GM12878 (cell line): ENCODE results near the gene PRDM12. TPM values are rescaled to one million over a fixed set of nuclear protein-coding genes. Genes with fewer than 3 reads are reported as not detected.

Experiments
- ATAC-seq: fragments of 200-7000 bp; cut with Tn5 transposase; 3 replicates; pipeline ENCODE4 v1.9.1; 2020; ENCODE audit warnings: mild to moderate bottlenecking, moderate library complexity
- BruUV-seq: library from RNA; stranded (reverse); fragments of 400-500 nt; replicated peaks from 2 replicates; lab custom pipeline; 2021; lab: Mats Ljungman, UMichigan
- CTCF ChIA-PET: fragments of 300-600 bp; sonication (Branson Sonifier 250); formaldehyde crosslinking; extraction: SDS; loops from one replicate; lab custom pipeline; 2021; ENCODE audit warnings: inconsistent platforms; lab: Yijun Ruan, JAX
- POLR2A ChIA-PET: fragments of 350-600 bp; formaldehyde crosslinking; extraction: SDS; loops from one replicate; lab custom pipeline; 2021; ENCODE audit warnings: inconsistent platforms; lab: Charles Lee
- RAD21 ChIA-PET: fragments of 300-600 bp; sonication (Branson Sonifier 250); formaldehyde crosslinking; loops from one replicate; lab custom pipeline; 2023; ENCODE audit warnings: antibody characterized with exemption; ENCODE audit not compliant: unreplicated experiment; lab: Charles Lee
- SMC1A ChIA-PET: fragments of 300-600 bp; sonication (Branson Sonifier 250); formaldehyde crosslinking; loops from one replicate; lab custom pipeline; 2023; ENCODE audit not compliant: unreplicated experiment, uncharacterized antibody; lab: Charles Lee
- DNase-seq: peaks from one replicate; pipeline ENCODE4 v3.0.0-alpha.2; 2011; ENCODE audit warnings: low read depth, low spot score
- FAIRE-seq: peaks from 3 replicates; lab custom pipeline; 2011; peaks lifted over from hg19 to GRCh38; lab: Jason Lieb, UNC
- H2AFZ ChIP-seq: 2 replicates; pipeline ENCODE4 v1.6.0; 2011; ENCODE audit warnings: low read depth, low read length, control low read depth; ENCODE audit not compliant: control insufficient read depth
- H3K27ac ChIP-seq: 2 replicates; pipeline ENCODE4 v1.5.1; 2011; ENCODE audit warnings: control low read depth; ENCODE audit not compliant: control insufficient read depth, insufficient read depth
- H3K27me3 ChIP-seq, 2 experiments: replicated peaks in 1 of 2; 2 replicates each; pipeline versions ENCODE4 v1.6.0 to v1.6.1; 2011; ENCODE audit warnings: low read length in 1 of 2; ENCODE audit not compliant: control insufficient read depth in 2 of 2, insufficient read depth in 2 of 2
- H3K36me3 ChIP-seq, 2 experiments: 2 replicates each; pipeline ENCODE4 v1.5.1; 2011; ENCODE audit warnings: low read length in 1 of 2; ENCODE audit not compliant: control insufficient read depth in 2 of 2, insufficient read depth in 2 of 2
- H3K4me1 ChIP-seq: 2 replicates; pipeline ENCODE4 v1.6.1; 2011; ENCODE audit warnings: mild to moderate bottlenecking, low read length, moderate library complexity, mixed read lengths; ENCODE audit not compliant: control insufficient read depth, insufficient read depth
- H3K4me2 ChIP-seq: 2 replicates; pipeline ENCODE4 v1.6.0; 2011; ENCODE audit warnings: control low read depth; ENCODE audit not compliant: control insufficient read depth, insufficient read depth
- H3K4me3 ChIP-seq: fragments of 200-600 bp; sonication (generic); 2 replicates; pipeline ENCODE4 v1.5.1; 2016
- H3K79me2 ChIP-seq: 2 replicates; pipeline ENCODE4 v1.6.0; 2011; ENCODE audit warnings: low read length; ENCODE audit not compliant: control insufficient read depth, insufficient read depth
- H3K9ac ChIP-seq: 2 replicates; pipeline ENCODE4 v1.8.0; 2011; ENCODE audit warnings: low read length, control low read depth, mixed read lengths; ENCODE audit not compliant: control insufficient read depth, insufficient read depth
- H3K9me3 ChIP-seq: replicated peaks from 3 replicates; pipeline ENCODE4 v1.5.1; 2011; ENCODE audit warnings: mild to moderate bottlenecking, low read length; ENCODE audit not compliant: control insufficient read depth, insufficient read depth
- H4K20me1 ChIP-seq: 2 replicates; pipeline ENCODE4 v1.6.0; 2011; ENCODE audit not compliant: control insufficient read depth, insufficient read depth
- BMI1 ChIP-seq: fragments of 450-650 bp; IDR thresholded peaks from 2 replicates; pipeline ENCODE4 v1.6.1; 2016; ENCODE audit warnings: mild to moderate bottlenecking, moderate library complexity, borderline replicate concordance
- FOS ChIP-seq: IDR thresholded peaks from 3 replicates; pipeline ENCODE4 v1.6.1; 2011; ENCODE audit warnings: borderline replicate concordance; ENCODE audit not compliant: insufficient read length; ENCODE audit errors: extremely low read depth
- GATAD2B ChIP-seq: fragments of 450-650 bp; conservative IDR thresholded peaks from 2 replicates; pipeline ENCODE4 v1.6.1; 2017; ENCODE audit warnings: low read depth, mild to moderate bottlenecking, moderate library complexity
- MEF2B ChIP-seq: fragments of 450-650 bp; IDR thresholded peaks from 2 replicates; pipeline ENCODE4 v1.6.1; 2018; ENCODE audit warnings: mild to moderate bottlenecking, moderate library complexity; ENCODE audit not compliant: partially characterized antibody, poor library complexity, severe bottlenecking
- NFXL1 ChIP-seq: fragments of 450-650 bp; IDR thresholded peaks from 2 replicates; pipeline ENCODE4 v1.6.1; 2017; ENCODE audit warnings: antibody characterized with exemption, mild to moderate bottlenecking, borderline replicate concordance
- PAX8 ChIP-seq: fragments of 450-650 bp; IDR thresholded peaks from 2 replicates; pipeline ENCODE4 v1.6.1; 2017; ENCODE audit warnings: mild to moderate bottlenecking, moderate library complexity
- POU2F2 ChIP-seq: IDR thresholded peaks from 3 replicates; pipeline ENCODE4 v1.6.1; 2011; ENCODE audit warnings: low read depth, mild to moderate bottlenecking, low read length, borderline replicate concordance
- SMAD5 ChIP-seq: IDR thresholded peaks from 2 replicates; pipeline ENCODE4 v1.6.1; 2016; ENCODE audit warnings: antibody characterized with exemption, low read depth
- SPI1 ChIP-seq: IDR thresholded peaks from 2 replicates; pipeline ENCODE4 v1.6.1; 2011; ENCODE audit warnings: low read depth, mild to moderate bottlenecking, low read length, moderate library complexity, borderline replicate concordance; ENCODE audit not compliant: insufficient read depth
- STAT1 ChIP-seq: fragments of 450-650 bp; conservative IDR thresholded peaks from 2 replicates; pipeline ENCODE4 v1.6.1; 2014; ENCODE audit warnings: antibody characterized with exemption, mild to moderate bottlenecking
- TCF12 ChIP-seq: IDR thresholded peaks from 2 replicates; pipeline ENCODE4 v1.6.1; 2011; ENCODE audit warnings: low read depth, mild to moderate bottlenecking, low read length
- ZSCAN29 ChIP-seq: fragments of 450-650 bp; IDR thresholded peaks from 2 replicates; pipeline ENCODE4 v1.6.1; 2017; ENCODE audit warnings: mild to moderate bottlenecking, moderate library complexity
- WGBS: methylation state at CpG from one replicate; pipeline ENCODE4 v1.1.6; 2016; ENCODE audit warnings: low lambda C conversion rate; ENCODE audit not compliant: insufficient replicate concordance, insufficient coverage; ENCODE audit errors: missing lambda C conversion rate; 5-methylcytosine and 5-hydroxymethylcytosine counted together
- in situ Hi-C: fragments of 300-500 bp; cut with MboI; formaldehyde crosslinking; loops from 9 replicates; pipeline ENCODE4 v1.14.3; 2018; ENCODE audit warnings: mixed read lengths
- intact Hi-C: fragments of 100-400 bp; cut with micrococcal nuclease; formaldehyde crosslinking; loops from one replicate; pipeline ENCODE4 v1.14.2; 2022; ENCODE audit not compliant: unreplicated experiment
- polyA plus RNA-seq, 11 experiments: library from polyadenylated mRNA; depleted of rRNA in 4 of 11; unstranded in 6 of 11; stranded (reverse) in 5 of 11; fragments of >200 nt; fragmentation: Nextera tagmentation in 4 of 11; fragmentation: Illumina TruSeq in 1 of 11; extraction: Ambion mirVana in 4 of 11; extraction: Trizol in 1 of 11; gene quantifications; 1 replicate in 1 of 11; 2 replicates in 10 of 11; pipeline versions ENCODE4 v1.2.1 to v1.2.3, GENCODE V29; 2011 to 2016; ENCODE audit warnings: inconsistent platforms in 2 of 11, missing spikeins in 2 of 11, low read depth in 1 of 11
- total RNA-seq, 4 experiments: library from RNA; depleted of rRNA in 3 of 4; stranded (reverse); fragments of >200 nt in 3 of 4; fragmentation: Illumina TruSeq in 1 of 4; extraction: Trizol in 1 of 4; gene quantifications; 2 replicates each; pipeline versions ENCODE4 v1.2.1 to v1.2.3, GENCODE V29; 2013 to 2021
- TF ChIP-seq, protein P1 (sequence below): fragments of 450-650 bp; IDR thresholded peaks from 2 replicates; pipeline ENCODE4 v1.6.1; 2017; ENCODE audit warnings: mild to moderate bottlenecking, moderate library complexity
- TF ChIP-seq, protein P2 (sequence below): IDR thresholded peaks from 2 replicates; pipeline ENCODE4 v1.6.1; 2011; ENCODE audit warnings: borderline replicate concordance, low read depth, mild to moderate bottlenecking, moderate library complexity, mixed read lengths, low read length; ENCODE audit not compliant: insufficient read depth; ENCODE audit errors: extremely low read length
- TF ChIP-seq, protein P3 (sequence below): fragments of 450-650 bp; IDR thresholded peaks from 2 replicates; pipeline ENCODE4 v1.6.1; 2017; ENCODE audit warnings: borderline replicate concordance
- TF ChIP-seq, protein P4 (sequence below): fragments of 450-650 bp; IDR thresholded peaks from 2 replicates; pipeline ENCODE4 v1.6.1; 2016; ENCODE audit warnings: mild to moderate bottlenecking

PRDM12 gene
- total and polyA plus RNA-seq, 10 of the 15 experiments (the other 5 are each of a cell fraction or from before 2014, with no cell fraction given), result not detected

DNA sequence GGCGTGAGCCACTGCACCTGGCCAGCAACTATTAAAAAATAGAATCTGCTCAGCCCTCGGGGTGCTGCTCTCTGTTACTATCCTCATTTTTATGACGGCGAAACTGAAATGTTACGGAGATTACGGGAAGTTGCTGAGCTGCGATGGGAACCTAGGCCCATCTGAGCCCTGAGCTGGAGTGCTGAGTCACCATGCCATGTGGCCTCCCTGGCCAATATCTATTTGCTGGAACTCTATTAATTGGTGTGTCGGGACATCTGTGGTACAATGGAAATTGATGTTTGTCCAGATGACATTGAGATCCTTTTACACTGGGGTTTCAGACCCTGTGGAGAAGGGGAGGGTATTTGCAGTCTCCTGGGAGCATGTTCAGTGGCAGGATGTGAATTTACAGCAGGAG, 8.1 kb downstream of the PRDM12 start:
- H3K27me3 ChIP-seq, result peaks cover 0 to 4% of the 10 kb centered on the region in 2 experiments; a peak in 3 of 4 replicates
- no peaks in the 10 kb centered on the region for H3K9me3 ChIP-seq
- RAD21 ChIA-PET, result no interaction called here
- no peak overlapping the region for H3K4me2 ChIP-seq
- POLR2A ChIA-PET, result no interaction called here
- no peaks in the 10 kb centered on the region for H4K20me1 ChIP-seq
- DNase-seq, result no peak
- 69% methylated on average over 8 of the region's 8 CpGs for WGBS
- no peaks in the 10 kb centered on the region for H3K4me1 ChIP-seq
- H3K79me2 ChIP-seq, result no peaks in the 10 kb centered on the region
- no peak overlapping the region for H2AFZ ChIP-seq
- no peak for FAIRE-seq
- no peak overlapping the region for H3K4me3 ChIP-seq
- in situ Hi-C loops, result no loop called here
- H3K27ac ChIP-seq, result no peak overlapping the region
- SMC1A ChIA-PET, result no interaction called here
- no TSS peak for BruUV-seq
- intact Hi-C loops, result no loop called here
- CTCF ChIA-PET, result no interaction called here
- H3K9ac ChIP-seq, result no peak overlapping the region
- ATAC-seq, result no peak
- no peaks in the 10 kb centered on the region for H3K36me3 ChIP-seq
- TF ChIP-seq, protein P1, sequence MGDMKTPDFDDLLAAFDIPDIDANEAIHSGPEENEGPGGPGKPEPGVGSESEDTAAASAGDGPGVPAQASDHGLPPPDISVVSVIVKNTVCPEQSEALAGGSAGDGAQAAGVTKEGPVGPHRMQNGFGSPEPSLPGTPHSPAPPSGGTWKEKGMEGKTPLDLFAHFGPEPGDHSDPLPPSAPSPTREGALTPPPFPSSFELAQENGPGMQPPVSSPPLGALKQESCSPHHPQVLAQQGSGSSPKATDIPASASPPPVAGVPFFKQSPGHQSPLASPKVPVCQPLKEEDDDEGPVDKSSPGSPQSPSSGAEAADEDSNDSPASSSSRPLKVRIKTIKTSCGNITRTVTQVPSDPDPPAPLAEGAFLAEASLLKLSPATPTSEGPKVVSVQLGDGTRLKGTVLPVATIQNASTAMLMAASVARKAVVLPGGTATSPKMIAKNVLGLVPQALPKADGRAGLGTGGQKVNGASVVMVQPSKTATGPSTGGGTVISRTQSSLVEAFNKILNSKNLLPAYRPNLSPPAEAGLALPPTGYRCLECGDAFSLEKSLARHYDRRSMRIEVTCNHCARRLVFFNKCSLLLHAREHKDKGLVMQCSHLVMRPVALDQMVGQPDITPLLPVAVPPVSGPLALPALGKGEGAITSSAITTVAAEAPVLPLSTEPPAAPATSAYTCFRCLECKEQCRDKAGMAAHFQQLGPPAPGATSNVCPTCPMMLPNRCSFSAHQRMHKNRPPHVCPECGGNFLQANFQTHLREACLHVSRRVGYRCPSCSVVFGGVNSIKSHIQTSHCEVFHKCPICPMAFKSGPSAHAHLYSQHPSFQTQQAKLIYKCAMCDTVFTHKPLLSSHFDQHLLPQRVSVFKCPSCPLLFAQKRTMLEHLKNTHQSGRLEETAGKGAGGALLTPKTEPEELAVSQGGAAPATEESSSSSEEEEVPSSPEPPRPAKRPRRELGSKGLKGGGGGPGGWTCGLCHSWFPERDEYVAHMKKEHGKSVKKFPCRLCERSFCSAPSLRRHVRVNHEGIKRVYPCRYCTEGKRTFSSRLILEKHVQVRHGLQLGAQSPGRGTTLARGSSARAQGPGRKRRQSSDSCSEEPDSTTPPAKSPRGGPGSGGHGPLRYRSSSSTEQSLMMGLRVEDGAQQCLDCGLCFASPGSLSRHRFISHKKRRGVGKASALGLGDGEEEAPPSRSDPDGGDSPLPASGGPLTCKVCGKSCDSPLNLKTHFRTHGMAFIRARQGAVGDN, result no peak
- TF ChIP-seq GATAD2B, result no peak
- no peak for TF ChIP-seq STAT1
- no peak for TF ChIP-seq BMI1
- TF ChIP-seq ZSCAN29, result no peak
- TF ChIP-seq SMAD5, result no peak
- TF ChIP-seq, protein P2, sequence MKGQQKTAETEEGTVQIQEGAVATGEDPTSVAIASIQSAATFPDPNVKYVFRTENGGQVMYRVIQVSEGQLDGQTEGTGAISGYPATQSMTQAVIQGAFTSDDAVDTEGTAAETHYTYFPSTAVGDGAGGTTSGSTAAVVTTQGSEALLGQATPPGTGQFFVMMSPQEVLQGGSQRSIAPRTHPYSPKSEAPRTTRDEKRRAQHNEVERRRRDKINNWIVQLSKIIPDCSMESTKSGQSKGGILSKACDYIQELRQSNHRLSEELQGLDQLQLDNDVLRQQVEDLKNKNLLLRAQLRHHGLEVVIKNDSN, result no peak
- TF ChIP-seq, protein P3, sequence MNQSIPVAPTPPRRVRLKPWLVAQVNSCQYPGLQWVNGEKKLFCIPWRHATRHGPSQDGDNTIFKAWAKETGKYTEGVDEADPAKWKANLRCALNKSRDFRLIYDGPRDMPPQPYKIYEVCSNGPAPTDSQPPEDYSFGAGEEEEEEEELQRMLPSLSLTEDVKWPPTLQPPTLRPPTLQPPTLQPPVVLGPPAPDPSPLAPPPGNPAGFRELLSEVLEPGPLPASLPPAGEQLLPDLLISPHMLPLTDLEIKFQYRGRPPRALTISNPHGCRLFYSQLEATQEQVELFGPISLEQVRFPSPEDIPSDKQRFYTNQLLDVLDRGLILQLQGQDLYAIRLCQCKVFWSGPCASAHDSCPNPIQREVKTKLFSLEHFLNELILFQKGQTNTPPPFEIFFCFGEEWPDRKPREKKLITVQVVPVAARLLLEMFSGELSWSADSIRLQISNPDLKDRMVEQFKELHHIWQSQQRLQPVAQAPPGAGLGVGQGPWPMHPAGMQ, result no peak
- TF ChIP-seq PAX8, result no peak
- no peak for TF ChIP-seq NFXL1
- no peak for TF ChIP-seq SPI1
- TF ChIP-seq FOS, result no peak
- TF ChIP-seq MEF2B, result no peak
- TF ChIP-seq, protein P4, sequence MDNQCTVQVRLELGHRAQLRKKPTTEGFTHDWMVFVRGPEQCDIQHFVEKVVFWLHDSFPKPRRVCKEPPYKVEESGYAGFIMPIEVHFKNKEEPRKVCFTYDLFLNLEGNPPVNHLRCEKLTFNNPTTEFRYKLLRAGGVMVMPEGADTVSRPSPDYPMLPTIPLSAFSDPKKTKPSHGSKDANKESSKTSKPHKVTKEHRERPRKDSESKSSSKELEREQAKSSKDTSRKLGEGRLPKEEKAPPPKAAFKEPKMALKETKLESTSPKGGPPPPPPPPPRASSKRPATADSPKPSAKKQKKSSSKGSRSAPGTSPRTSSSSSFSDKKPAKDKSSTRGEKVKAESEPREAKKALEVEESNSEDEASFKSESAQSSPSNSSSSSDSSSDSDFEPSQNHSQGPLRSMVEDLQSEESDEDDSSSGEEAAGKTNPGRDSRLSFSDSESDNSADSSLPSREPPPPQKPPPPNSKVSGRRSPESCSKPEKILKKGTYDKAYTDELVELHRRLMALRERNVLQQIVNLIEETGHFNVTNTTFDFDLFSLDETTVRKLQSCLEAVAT, result no peak
- TF ChIP-seq POU2F2, result no peak
- TF ChIP-seq TCF12, result no peak
